Measurements from ENCODE around the gene ZMAT3.

- TF ChIP-seq POLR2A (IDR thresholded peaks at IDR 0.05; ENCODE audit: low read depth, low read length) (no peak), TAF1 (IDR thresholded peaks at IDR 0.05; ENCODE audit: low read depth, low read length) (no peak)
Observed at GRCh38 chr3:179037351-179037750, 34.3 kb downstream of the ZMAT3 start.

Data from GM12891 (cell line).